ENCODE data around the gene LBP. TPM values are rescaled to one million over a fixed set of nuclear protein-coding genes. Genes with fewer than 3 reads are reported as not detected.

LBP gene
- total RNA-seq, 1 experiment from 2014 or later, result 0.52 TPM

DNA sequence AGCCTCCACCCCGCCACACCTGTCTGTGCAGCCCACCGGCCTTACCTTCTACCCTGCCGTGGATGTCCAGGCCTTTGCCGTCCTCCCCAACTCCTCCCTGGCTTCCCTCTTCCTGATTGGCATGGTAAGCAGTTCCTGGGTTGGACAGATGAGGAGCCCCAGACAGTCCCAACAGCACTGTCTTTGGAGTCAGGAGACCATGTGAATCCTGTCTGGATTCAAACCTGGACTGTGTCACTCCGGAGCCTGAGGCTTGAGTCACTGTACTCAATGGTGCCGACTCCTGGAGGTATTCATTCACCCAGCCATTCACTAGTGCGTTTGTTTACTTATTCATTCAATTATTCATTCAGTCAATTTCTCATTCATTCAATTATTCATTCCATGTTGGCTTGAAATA, 20.0 kb upstream of the LBP start:
- H3K4me1 ChIP-seq (ENCODE audit: insufficient read depth, low read length), result no peaks in the 10 kb centered on the region
- H3K4me2 ChIP-seq (ENCODE audit: insufficient read depth, insufficient read length, low read length), result no peak overlapping the region
- H3K56ac ChIP-seq (ENCODE audit: insufficient read length, low read depth, low read length), result no peak overlapping the region
- Mint-ChIP-seq H3K36me3 (ENCODE audit: insufficient read depth in 1 of 3, low read depth in 3 of 3) (no peaks in the 10 kb centered on the region), H3K27me3 (ENCODE audit: low read depth) (peaks cover 10% of the 10 kb centered on the region), H3K4me1 (peaks cover 0 to 3% of the 10 kb centered on the region in 2 experiments; a peak in 1 of 4 replicates), H3K27ac (no peak overlapping the region), H3K9me3 (no peaks in the 10 kb centered on the region), H3K4me3 (no peak overlapping the region)
- H2AFZ ChIP-seq (ENCODE audit: low read length), result no peak overlapping the region
- H3K23ac ChIP-seq (ENCODE audit: insufficient read length, low read depth, low read length), result no peak overlapping the region
- H2BK20ac ChIP-seq (ENCODE audit: low read depth, low read length, poor library complexity, severe bottlenecking), result no peak overlapping the region
- no peak overlapping the region for H2BK120ac ChIP-seq (ENCODE audit: low read depth, low read length, poor library complexity, severe bottlenecking)
- no peak overlapping the region for H3K18ac ChIP-seq (ENCODE audit: insufficient read length, low read depth, low read length)
- TF ChIP-seq, protein P1, sequence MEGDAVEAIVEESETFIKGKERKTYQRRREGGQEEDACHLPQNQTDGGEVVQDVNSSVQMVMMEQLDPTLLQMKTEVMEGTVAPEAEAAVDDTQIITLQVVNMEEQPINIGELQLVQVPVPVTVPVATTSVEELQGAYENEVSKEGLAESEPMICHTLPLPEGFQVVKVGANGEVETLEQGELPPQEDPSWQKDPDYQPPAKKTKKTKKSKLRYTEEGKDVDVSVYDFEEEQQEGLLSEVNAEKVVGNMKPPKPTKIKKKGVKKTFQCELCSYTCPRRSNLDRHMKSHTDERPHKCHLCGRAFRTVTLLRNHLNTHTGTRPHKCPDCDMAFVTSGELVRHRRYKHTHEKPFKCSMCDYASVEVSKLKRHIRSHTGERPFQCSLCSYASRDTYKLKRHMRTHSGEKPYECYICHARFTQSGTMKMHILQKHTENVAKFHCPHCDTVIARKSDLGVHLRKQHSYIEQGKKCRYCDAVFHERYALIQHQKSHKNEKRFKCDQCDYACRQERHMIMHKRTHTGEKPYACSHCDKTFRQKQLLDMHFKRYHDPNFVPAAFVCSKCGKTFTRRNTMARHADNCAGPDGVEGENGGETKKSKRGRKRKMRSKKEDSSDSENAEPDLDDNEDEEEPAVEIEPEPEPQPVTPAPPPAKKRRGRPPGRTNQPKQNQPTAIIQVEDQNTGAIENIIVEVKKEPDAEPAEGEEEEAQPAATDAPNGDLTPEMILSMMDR (conservative IDR thresholded peaks at IDR 0.05), result no peak
- no peak overlapping the region for H2BK5ac ChIP-seq (ENCODE audit: insufficient read length, low read length)
- no peaks in the 10 kb centered on the region for H3K27me3 ChIP-seq (ENCODE audit: insufficient read depth, low read length)
- no peak overlapping the region for H2BK15ac ChIP-seq (ENCODE audit: low read depth, low read length)
- no peaks in the 10 kb centered on the region for H3K9me3 ChIP-seq (ENCODE audit: control insufficient read depth, low read depth, low read length)
- H3K14ac ChIP-seq (ENCODE audit: insufficient read depth, low read length), result no peak overlapping the region
- no peak overlapping the region for H3K9ac ChIP-seq (ENCODE audit: extremely low read depth, insufficient read length, low read length)
- H4K91ac ChIP-seq (ENCODE audit: insufficient read length, low read depth, low read length), result no peak overlapping the region
- DNase-seq, result no peak
- H4K8ac ChIP-seq (replicated peaks; ENCODE audit: insufficient read length, low read depth, low read length), result no peak overlapping the region
- no peak overlapping the region for H3K4ac ChIP-seq (ENCODE audit: low read depth, low read length)
- H2BK12ac ChIP-seq (ENCODE audit: insufficient read length, low read depth, low read length), result no peak overlapping the region
- no peak overlapping the region for H2AK5ac ChIP-seq (ENCODE audit: insufficient read length, low read length)
- H3K79me1 ChIP-seq (ENCODE audit: insufficient read depth, low read depth, low read length, poor library complexity, severe bottlenecking), result no peaks in the 10 kb centered on the region
- no peaks in the 10 kb centered on the region for H4K20me1 ChIP-seq (ENCODE audit: control insufficient read depth, insufficient read depth, insufficient read length)
- no peaks in the 10 kb centered on the region; the same call in 1 of the 2 replicates for H3K79me2 ChIP-seq (ENCODE audit: insufficient read depth, low read length)
- no CpG with 5 or more reads among the region's 7 CpGs for WGBS (ENCODE audit: extremely low coverage, insufficient read length, low lambda C conversion rate)
- no peak overlapping the region for H4K5ac ChIP-seq (ENCODE audit: insufficient read length, low read depth, low read length)
- H3T11ph ChIP-seq (ENCODE audit: low read length), result no peak overlapping the region
- no peak overlapping the region for H3K27ac ChIP-seq (ENCODE audit: insufficient read length, low read depth, low read length)
- H3K23me2 ChIP-seq (ENCODE audit: insufficient read length, low read depth, low read length, poor library complexity, severe bottlenecking), result no peaks in the 10 kb centered on the region

Measured in H9 (cell line).